Endometrial microvascular endothelial cells (primary cell): ENCODE results near the gene SRM. TPM values are rescaled to one million over a fixed set of nuclear protein-coding genes. Genes with fewer than 3 reads are reported as not detected.
"Not testable (repeated sequence)": the region's sequence is repeated elsewhere in the genome, so short reads cannot be mapped to it uniquely, and the experiment has no call there.

Experiments used
- in situ Hi-C: cut with HindIII; loops from 2 replicates; pipeline ENCODE4 v1.10.0; 2017; ENCODE audit warnings: low sequenced_read_pairs, low pct_unique_long_range_greater_than_20kb; ENCODE audit errors: inconsistent ontology term
- total RNA-seq: library from RNA; depleted of rRNA; stranded (reverse); fragments of >200 nt; gene quantifications from one replicate; pipeline ENCODE4 v1.2.3, GENCODE V29; 2015; ENCODE audit errors: inconsistent ontology term

Gene SRM
- total RNA-seq, 1 donor from 2014 or later, result 105 TPM

- in situ Hi-C loops, result no loop called here
Observed at GRCh38 chr1:11026903-11027302, 32.9 kb downstream of the SRM start.

- in situ Hi-C loops, result no loop called here
Observed at GRCh38 chr1:11026052-11026451, 33.8 kb downstream of the SRM start.

GRCh38 chr1:11025618-11026017, 34.2 kb downstream of the SRM start:
- in situ Hi-C loops, result no loop called here

- in situ Hi-C loops, result no loop called here
Observed at GRCh38 chr1:11024874-11025203, 35.0 kb downstream of the SRM start.

GRCh38 chr1:11024154-11024873, 35.5 kb downstream of the SRM start:
- in situ Hi-C loops, result no loop called here

GRCh38 chr1:11023201-11023600, 36.6 kb downstream of the SRM start:
- in situ Hi-C loops, result no loop called here

- in situ Hi-C loops, result no loop called here
Observed at GRCh38 chr1:11019971-11020370, 39.8 kb downstream of the SRM start.

GRCh38 chr1:11019358-11019757, 40.5 kb downstream of the SRM start:
- in situ Hi-C loops, result not testable (repeated sequence)

GRCh38 chr1:11013160-11013531, 46.7 kb downstream of the SRM start:
- in situ Hi-C loops, result no loop called here

- in situ Hi-C loops, result no loop called here
Observed at GRCh38 chr1:11012260-11013159, 47.3 kb downstream of the SRM start, which contains the start of gene TARDBP. Gene TARDBP, plus strand, starts transcription at chr1:11012654. Its CDS starts 1,074 bp downstream, at chr1:11013728.

Other genes with a start within 250 kb of the SRM start
- 114 TPM for gene TARDBP, start 47.4 kb downstream of the SRM start, total RNA-seq
- not detected for gene MASP2, start 12.8 kb downstream of the SRM start, total RNA-seq
- 91.4 TPM for gene EXOSC10, start 39.9 kb upstream of the SRM start, total RNA-seq
- gene ANGPTL7, start 129.3 kb upstream of the SRM start, total RNA-seq, result not detected
- gene MTOR, start 202.5 kb upstream of the SRM start, total RNA-seq, result 49.7 TPM
- 15.4 TPM for gene UBIAD1, start 213.2 kb upstream of the SRM start, total RNA-seq